Endodermal cell (in vitro differentiated cells): ENCODE results near the gene SDK1. TPM values are rescaled to one million over a fixed set of nuclear protein-coding genes. Genes with fewer than 3 reads are reported as not detected.

Experiments used
- DNase-seq: peaks from one replicate; pipeline ENCODE4 v3.0.0-alpha.2; 2017
- H3K27ac ChIP-seq: 2 replicates; pipeline ENCODE4 v1.5.1; 2013; ENCODE audit warnings: mild to moderate bottlenecking, low read depth, low read length, moderate library complexity
- H3K27me3 ChIP-seq: 2 replicates; pipeline ENCODE4 v1.6.1; 2013; ENCODE audit warnings: mild to moderate bottlenecking, low read length, moderate library complexity; ENCODE audit not compliant: insufficient read depth, control insufficient read depth, poor library complexity, severe bottlenecking
- H3K36me3 ChIP-seq: 2 replicates; pipeline ENCODE4 v1.7.0; 2013; ENCODE audit warnings: mild to moderate bottlenecking, low read length, moderate library complexity; ENCODE audit not compliant: control insufficient read depth, insufficient read depth
- H3K4me1 ChIP-seq: one replicate; pipeline ENCODE4 v1.7.0; 2013; ENCODE audit warnings: low read length; ENCODE audit not compliant: control insufficient read depth, insufficient read depth
- H3K4me3 ChIP-seq: 2 replicates; pipeline ENCODE4 v1.5.1; 2013; ENCODE audit warnings: mild to moderate bottlenecking, low read length, moderate library complexity
- H3K9ac ChIP-seq: 2 replicates; pipeline ENCODE4 v1.6.1; 2013; ENCODE audit warnings: mild to moderate bottlenecking, low read length, moderate library complexity; ENCODE audit not compliant: poor library complexity, severe bottlenecking; ENCODE audit errors: extremely low read depth
- H3K9me3 ChIP-seq: 2 replicates; pipeline ENCODE4 v1.6.1; 2013; ENCODE audit warnings: mild to moderate bottlenecking, low read length, moderate library complexity; ENCODE audit not compliant: control insufficient read depth
- H3K27ac Mint-ChIP-seq: 2 replicates; pipeline ENCODE4 v1.8.0; 2020; ENCODE audit warnings: mixed read lengths
- H3K27me3 Mint-ChIP-seq: 2 replicates; pipeline ENCODE4 v1.8.0; 2021; ENCODE audit warnings: mild to moderate bottlenecking, mixed read lengths; ENCODE audit not compliant: insufficient read depth
- H3K36me3 Mint-ChIP-seq: 2 replicates; pipeline ENCODE4 v1.8.0; 2020; ENCODE audit warnings: low read depth, mixed read lengths
- H3K4me1 Mint-ChIP-seq: 2 replicates; pipeline ENCODE4 v1.8.0; 2020; ENCODE audit warnings: mixed read lengths
- H3K4me3 Mint-ChIP-seq: 2 replicates; pipeline ENCODE4 v1.8.0; 2020; ENCODE audit warnings: mild to moderate bottlenecking, moderate library complexity, mixed read lengths
- H3K9me3 Mint-ChIP-seq: 2 replicates; pipeline ENCODE4 v1.8.0; 2020; ENCODE audit warnings: mild to moderate bottlenecking, mixed read lengths
- WGBS, 2 experiments: methylation state at CpG; one replicate each; pipeline versions ENCODE4 v1.1.5 to v1.1.7; 2013; ENCODE audit warnings: missing lambda C conversion rate in 2 of 2, mixed read lengths in 1 of 2; ENCODE audit not compliant: insufficient coverage in 1 of 2, insufficient read length in 1 of 2; 5-methylcytosine and 5-hydroxymethylcytosine counted together
- total RNA-seq, 2 donors: library from RNA; stranded (reverse); fragmentation: NEBNext Ultra II Directional in 1 of 2; extraction: Animal tissue kit (Norgen Biotek cat#: 25700) in 1 of 2; gene quantifications; 2 replicates in 1 of 2; 3 replicates in 1 of 2; pipeline ENCODE4 v1.2.1, GENCODE V29; 2021
- TF ChIP-seq, protein P1 (sequence below): fragments of 200-600 bp; sonication (generic); conservative IDR thresholded peaks from 2 replicates; pipeline ENCODE4 v1.5.0; 2021; ENCODE audit warnings: antibody characterized with exemption, mild to moderate bottlenecking

The SDK1 gene
- total RNA-seq, 2 donors from 2014 or later = 22.7 to 23.1 TPM

DNA sequence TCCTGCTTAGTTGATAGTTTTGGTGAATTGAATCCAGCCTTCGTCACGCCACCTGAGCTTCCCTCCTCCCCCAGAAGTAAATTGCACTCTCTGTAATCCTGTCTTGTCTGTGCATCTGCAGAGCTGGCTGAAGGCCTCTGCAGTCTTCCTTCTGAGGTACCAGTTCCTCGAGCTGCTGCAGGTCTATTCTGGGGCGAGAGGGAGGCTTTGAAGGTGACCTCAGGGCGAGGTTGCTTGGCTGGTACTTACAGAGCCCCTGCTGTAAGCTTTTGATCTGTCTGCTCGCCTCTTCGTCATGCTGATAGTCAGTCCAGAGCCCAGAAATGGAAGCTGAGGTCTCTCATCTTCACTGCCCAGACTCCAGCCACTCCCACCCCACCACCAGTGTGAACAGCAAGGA is 867.5 kb downstream of the SDK1 start:
- H3K4me3 ChIP-seq = no peak overlapping the region
- no peaks in the 10 kb centered on the region for H3K9me3 Mint-ChIP-seq
- no peaks in the 10 kb centered on the region for H3K36me3 Mint-ChIP-seq
- TF ChIP-seq, protein P1, sequence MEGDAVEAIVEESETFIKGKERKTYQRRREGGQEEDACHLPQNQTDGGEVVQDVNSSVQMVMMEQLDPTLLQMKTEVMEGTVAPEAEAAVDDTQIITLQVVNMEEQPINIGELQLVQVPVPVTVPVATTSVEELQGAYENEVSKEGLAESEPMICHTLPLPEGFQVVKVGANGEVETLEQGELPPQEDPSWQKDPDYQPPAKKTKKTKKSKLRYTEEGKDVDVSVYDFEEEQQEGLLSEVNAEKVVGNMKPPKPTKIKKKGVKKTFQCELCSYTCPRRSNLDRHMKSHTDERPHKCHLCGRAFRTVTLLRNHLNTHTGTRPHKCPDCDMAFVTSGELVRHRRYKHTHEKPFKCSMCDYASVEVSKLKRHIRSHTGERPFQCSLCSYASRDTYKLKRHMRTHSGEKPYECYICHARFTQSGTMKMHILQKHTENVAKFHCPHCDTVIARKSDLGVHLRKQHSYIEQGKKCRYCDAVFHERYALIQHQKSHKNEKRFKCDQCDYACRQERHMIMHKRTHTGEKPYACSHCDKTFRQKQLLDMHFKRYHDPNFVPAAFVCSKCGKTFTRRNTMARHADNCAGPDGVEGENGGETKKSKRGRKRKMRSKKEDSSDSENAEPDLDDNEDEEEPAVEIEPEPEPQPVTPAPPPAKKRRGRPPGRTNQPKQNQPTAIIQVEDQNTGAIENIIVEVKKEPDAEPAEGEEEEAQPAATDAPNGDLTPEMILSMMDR = no peak
- no peaks in the 10 kb centered on the region for H3K27me3 ChIP-seq
- H3K27ac Mint-ChIP-seq = no peak overlapping the region
- H3K27me3 Mint-ChIP-seq = no peaks in the 10 kb centered on the region
- no peaks in the 10 kb centered on the region for H3K9me3 ChIP-seq
- H3K27ac ChIP-seq = no peak overlapping the region
- H3K4me1 ChIP-seq = no peaks in the 10 kb centered on the region
- WGBS, 2 experiments = 74 to 84% methylated on average over 4 to 6 of the region's 7 CpGs
- H3K36me3 ChIP-seq = no peaks in the 10 kb centered on the region
- DNase-seq = no peak
- no peaks in the 10 kb centered on the region for H3K4me1 Mint-ChIP-seq
- no peak overlapping the region for H3K9ac ChIP-seq
- H3K4me3 Mint-ChIP-seq = no peak overlapping the region

DNA sequence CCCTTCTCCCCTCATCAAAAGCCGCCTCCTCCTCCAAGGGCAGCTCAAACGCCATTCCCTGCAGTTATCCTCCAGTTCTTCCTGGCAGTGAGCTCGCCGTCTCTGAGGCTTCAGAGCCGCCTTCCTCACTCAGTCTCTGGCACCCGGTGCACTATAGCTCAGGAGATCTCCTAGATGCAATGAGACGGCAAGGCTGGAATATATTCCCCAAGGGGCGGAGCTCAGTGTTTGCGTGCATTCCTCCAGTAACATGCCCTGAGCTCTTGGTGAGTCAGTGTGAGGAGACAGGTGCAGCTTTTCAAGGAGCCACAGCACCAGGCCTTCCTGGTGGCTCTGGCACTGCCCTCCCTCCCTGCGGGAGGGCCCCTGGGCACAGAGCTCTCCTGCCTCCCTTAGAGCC is 868.4 kb downstream of the SDK1 start:
- no peak overlapping the region for H3K9ac ChIP-seq
- DNase-seq = no peak
- Mint-ChIP-seq H3K27ac (peak overlapping the region; percentile 79), H3K36me3 (no peaks in the 10 kb centered on the region), H3K4me1 (no peaks in the 10 kb centered on the region), H3K9me3 (no peaks in the 10 kb centered on the region), H3K27me3 (no peaks in the 10 kb centered on the region), H3K4me3 (no peak overlapping the region)
- H3K4me1 ChIP-seq = no peaks in the 10 kb centered on the region
- no peak overlapping the region for H3K27ac ChIP-seq
- no peaks in the 10 kb centered on the region for H3K9me3 ChIP-seq
- H3K4me3 ChIP-seq = no peak overlapping the region
- TF ChIP-seq, protein P1 = no peak
- no peaks in the 10 kb centered on the region for H3K27me3 ChIP-seq
- H3K36me3 ChIP-seq = no peaks in the 10 kb centered on the region
- WGBS, 2 experiments = 92 to 96% methylated on average over 7 to 10 of the region's 10 CpGs

DNA sequence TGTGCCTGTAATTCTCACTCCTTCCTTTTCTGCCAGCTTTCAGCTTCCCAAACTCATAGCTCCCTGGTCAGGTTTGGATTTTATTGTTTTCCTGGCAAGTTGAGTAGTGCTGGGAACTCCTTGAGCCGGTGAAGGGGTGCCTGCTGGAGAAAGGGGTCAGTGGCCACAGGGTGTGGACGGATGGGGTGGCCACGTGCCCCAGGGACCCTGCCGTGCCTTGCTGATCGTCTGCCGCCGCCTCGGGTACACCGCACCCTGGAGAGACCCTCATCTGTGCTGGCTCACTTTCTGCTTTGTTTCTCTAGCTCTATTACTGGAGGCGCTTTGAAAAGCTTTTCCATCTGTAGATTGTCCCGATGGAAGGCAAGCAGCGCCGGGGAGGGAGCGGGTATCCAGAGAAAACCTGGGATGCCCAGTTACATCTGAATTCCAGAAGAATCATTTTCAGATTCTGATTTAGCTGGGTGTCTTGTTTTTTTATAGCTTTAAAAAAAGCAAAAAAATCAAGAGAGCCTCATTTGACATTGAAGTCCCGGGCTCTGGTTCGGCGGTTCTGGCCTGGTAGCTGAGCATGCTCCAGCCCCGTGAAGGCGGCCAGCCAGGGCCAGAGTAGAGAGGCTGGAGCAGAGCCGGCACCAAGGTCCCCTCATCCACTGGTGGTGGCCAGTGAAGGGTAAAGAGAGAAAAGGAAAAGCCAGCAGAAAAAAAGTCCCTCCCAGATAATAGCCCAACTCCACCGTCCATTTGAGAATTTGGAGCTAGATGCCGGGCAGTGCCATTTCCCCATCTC is 870.1 kb downstream of the SDK1 start:
- DNase-seq = no peak
- Histone ChIP-seq H3K9me3 (no peaks in the 10 kb centered on the region), H3K27ac (no peak overlapping the region), H3K36me3 (no peaks in the 10 kb centered on the region), H3K27me3 (no peaks in the 10 kb centered on the region), H3K4me3 (no peak overlapping the region), H3K9ac (no peak overlapping the region), H3K4me1 (no peaks in the 10 kb centered on the region)
- H3K27ac Mint-ChIP-seq = no peak overlapping the region
- no peaks in the 10 kb centered on the region for H3K27me3 Mint-ChIP-seq
- no peak overlapping the region for H3K4me3 Mint-ChIP-seq
- 92 to 98% methylated on average over 15 to 22 of the region's 22 CpGs for WGBS, 2 experiments
- H3K4me1 Mint-ChIP-seq = no peaks in the 10 kb centered on the region
- TF ChIP-seq, protein P1 = no peak
- no peaks in the 10 kb centered on the region for H3K36me3 Mint-ChIP-seq
- H3K9me3 Mint-ChIP-seq = no peaks in the 10 kb centered on the region
